ENCODE measurements around the gene PGAP1.

GRCh38 chr2:196853301-196854087 is 73.0 kb downstream of the PGAP1 start:
- no peak for TF ChIP-seq CTCF (conservative IDR thresholded peaks at IDR 0.05)
- TF ChIP-seq ZFX (IDR thresholded peaks at IDR 0.05) = no peak

Data from C4-2B (cell line).